ENCODE data around the gene PI16. TPM values are rescaled to one million over a fixed set of nuclear protein-coding genes. Genes with fewer than 3 reads are reported as not detected.

The PI16 gene
- total RNA-seq, 1 experiment from 2014 or later: 0.07 TPM

DNA sequence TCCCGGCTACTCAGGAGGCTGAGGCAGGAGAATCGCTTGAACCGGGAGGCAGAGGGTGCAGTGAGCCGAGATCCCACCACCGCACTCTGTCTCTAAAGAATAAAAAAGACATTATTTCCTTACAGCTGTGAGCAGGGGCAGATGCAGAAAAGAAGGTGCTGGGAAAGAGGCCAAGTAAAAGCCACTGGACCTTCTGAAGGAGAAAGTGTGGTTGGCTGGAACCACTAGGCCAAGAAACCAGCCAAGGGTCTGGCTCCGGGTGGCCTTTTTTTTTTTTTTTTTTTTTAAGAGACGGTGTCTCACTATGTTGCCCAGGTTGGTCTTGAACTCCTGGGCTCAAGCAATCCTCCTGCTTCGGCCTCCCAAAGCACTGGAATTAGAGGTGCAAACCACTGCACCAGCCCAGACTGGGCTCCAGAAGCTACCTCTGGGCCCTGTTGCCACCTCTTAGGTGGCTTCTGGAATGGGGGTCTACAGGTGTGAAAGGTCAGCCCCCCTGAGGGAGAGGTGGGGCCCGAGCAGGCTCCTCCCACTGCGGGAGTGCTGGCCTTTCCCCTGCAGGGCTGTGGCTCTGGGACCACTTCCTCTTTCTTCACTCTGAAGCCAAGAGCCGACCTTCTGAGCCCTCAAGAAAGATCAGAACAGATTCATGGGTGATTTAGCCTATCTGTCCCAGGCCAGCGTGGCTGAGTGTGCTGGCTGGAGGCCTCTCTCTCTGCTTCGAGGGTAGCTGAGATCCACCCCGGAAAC is 50.7 kb downstream of the PI16 start, which contains the start of gene FGD2:
Gene FGD2 (plus strand): TSS at position 595 of the 750 bp plus-strand sequence. CDS start 163 bp downstream, outside the sequence.
- intact Hi-C loops (cut with micrococcal nuclease): no loop called here
- TF ChIP-seq, protein P1, sequence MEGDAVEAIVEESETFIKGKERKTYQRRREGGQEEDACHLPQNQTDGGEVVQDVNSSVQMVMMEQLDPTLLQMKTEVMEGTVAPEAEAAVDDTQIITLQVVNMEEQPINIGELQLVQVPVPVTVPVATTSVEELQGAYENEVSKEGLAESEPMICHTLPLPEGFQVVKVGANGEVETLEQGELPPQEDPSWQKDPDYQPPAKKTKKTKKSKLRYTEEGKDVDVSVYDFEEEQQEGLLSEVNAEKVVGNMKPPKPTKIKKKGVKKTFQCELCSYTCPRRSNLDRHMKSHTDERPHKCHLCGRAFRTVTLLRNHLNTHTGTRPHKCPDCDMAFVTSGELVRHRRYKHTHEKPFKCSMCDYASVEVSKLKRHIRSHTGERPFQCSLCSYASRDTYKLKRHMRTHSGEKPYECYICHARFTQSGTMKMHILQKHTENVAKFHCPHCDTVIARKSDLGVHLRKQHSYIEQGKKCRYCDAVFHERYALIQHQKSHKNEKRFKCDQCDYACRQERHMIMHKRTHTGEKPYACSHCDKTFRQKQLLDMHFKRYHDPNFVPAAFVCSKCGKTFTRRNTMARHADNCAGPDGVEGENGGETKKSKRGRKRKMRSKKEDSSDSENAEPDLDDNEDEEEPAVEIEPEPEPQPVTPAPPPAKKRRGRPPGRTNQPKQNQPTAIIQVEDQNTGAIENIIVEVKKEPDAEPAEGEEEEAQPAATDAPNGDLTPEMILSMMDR (conservative IDR thresholded peaks at IDR 0.05; ENCODE audit: low read depth, low read length): no peak
- TF ChIP-seq EZH2 (IDR thresholded peaks at IDR 0.05; ENCODE audit: low read length, unreplicated experiment) (no peak), EZH2phosphoT487 (IDR thresholded peaks at IDR 0.05; ENCODE audit: borderline replicate concordance, low read length) (no peak)
- H2AFZ ChIP-seq (ENCODE audit: low read length): no peak within 1 kb of the TSS
- H4K20me1 ChIP-seq (ENCODE audit: low read length): no peaks in the 10 kb centered on the region
- H3K36me3 ChIP-seq (ENCODE audit: low read depth, low read length): no peaks in the 10 kb centered on the region
- H3K79me2 ChIP-seq (ENCODE audit: low read length): no peaks in the 10 kb centered on the region
- no TSS peak for BruUV-seq (replicated peaks)
- H3F3A ChIP-seq (ENCODE audit: low read length, unreplicated experiment): no peaks in the 10 kb centered on the region
- CTCF ChIA-PET: no interaction called here
- H3K27ac ChIP-seq (ENCODE audit: low read length): no peak within 1 kb of the TSS
- no peaks in the 10 kb centered on the region for H3K4me1 ChIP-seq (ENCODE audit: insufficient read depth, low read length)
- POLR2A ChIA-PET (ENCODE audit: unreplicated experiment): no interaction called here
- H3K4me3 ChIP-seq (ENCODE audit: low read length): no peak within 1 kb of the TSS
- H3K27me3 ChIP-seq (ENCODE audit: low read length): no peaks in the 10 kb centered on the region
- no peaks in the 10 kb centered on the region for H3K9me3 ChIP-seq (ENCODE audit: low read length)
- H3K9ac ChIP-seq (ENCODE audit: low read length): no peak within 1 kb of the TSS
- ATAC-seq (no peak), DNase-seq (no peak)
- H3K9me2 ChIP-seq (replicated peaks; ENCODE audit: low read length): no peaks in the 10 kb centered on the region
- H3K4me2 ChIP-seq (ENCODE audit: low read length): 0 out of 2 replicates have a peak within 1 kb of the TSS, but pooled peaks have one; percentile 37

DNA sequence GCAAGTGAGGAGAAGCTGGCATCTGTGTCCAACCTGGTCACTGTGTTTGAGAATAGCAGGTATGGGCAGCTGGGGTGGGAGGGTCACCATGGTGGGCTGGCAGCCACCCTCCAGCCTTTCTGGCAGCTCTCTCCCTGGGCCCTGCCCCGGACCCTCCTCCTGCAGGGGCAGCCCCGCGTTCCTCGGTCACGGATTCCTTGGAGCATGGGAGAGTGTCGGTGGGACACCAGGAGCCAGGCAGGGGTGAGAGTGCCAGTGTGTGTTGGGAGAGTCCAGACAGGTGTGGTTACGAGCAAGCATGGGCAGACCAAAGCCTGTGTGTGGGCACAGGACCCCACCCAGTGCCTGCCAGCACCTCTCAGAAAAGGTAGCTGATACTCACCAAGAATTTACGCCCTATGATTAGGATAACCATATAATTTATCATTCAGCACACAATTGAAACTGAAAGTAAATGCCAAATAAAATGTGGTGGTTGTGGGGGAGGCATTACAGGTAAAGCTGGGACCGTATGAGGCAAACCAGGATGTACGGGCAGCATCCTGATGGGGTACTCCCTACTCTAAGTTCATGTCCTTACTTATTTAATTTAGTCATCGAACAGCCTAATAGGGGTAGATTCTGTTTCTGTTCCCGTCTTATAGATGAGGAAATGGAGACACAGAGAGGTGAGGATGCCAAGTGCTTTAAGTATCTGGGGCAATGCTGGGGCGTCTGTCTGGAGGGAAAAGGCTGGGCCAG is 51.5 kb downstream of the PI16 start:
- no peak for DNase-seq
- Histone ChIP-seq H3K4me1 (ENCODE audit: insufficient read depth, low read length) (no peaks in the 10 kb centered on the region), H3K9ac (ENCODE audit: low read length) (no peak overlapping the region), H3K4me2 (ENCODE audit: low read length) (0 out of 2 replicates have a peak overlapping the region, but pooled peaks have one; percentile 37), H3K9me3 (ENCODE audit: low read length) (no peaks in the 10 kb centered on the region), H3K79me2 (ENCODE audit: low read length) (no peaks in the 10 kb centered on the region), H4K20me1 (ENCODE audit: low read length) (no peaks in the 10 kb centered on the region), H3K4me3 (ENCODE audit: low read length) (no peak overlapping the region), H2AFZ (ENCODE audit: low read length) (no peak overlapping the region), H3K36me3 (ENCODE audit: low read depth, low read length) (no peaks in the 10 kb centered on the region), H3K27me3 (ENCODE audit: low read length) (no peaks in the 10 kb centered on the region), H3K9me2 (replicated peaks; ENCODE audit: low read length) (no peaks in the 10 kb centered on the region), H3K27ac (ENCODE audit: low read length) (no peak overlapping the region), H3F3A (ENCODE audit: low read length, unreplicated experiment) (no peaks in the 10 kb centered on the region)
- no TSS peak for BruUV-seq (replicated peaks)
- TF ChIP-seq EZH2phosphoT487 (IDR thresholded peaks at IDR 0.05; ENCODE audit: borderline replicate concordance, low read length) (no peak), EZH2 (IDR thresholded peaks at IDR 0.05; ENCODE audit: low read length, unreplicated experiment) (no peak)
- TF ChIP-seq, protein P1 (conservative IDR thresholded peaks at IDR 0.05; ENCODE audit: low read depth, low read length): no peak
- POLR2A ChIA-PET (ENCODE audit: unreplicated experiment): no interaction called here
- ATAC-seq: no peak
- intact Hi-C loops (cut with micrococcal nuclease): no loop called here
- CTCF ChIA-PET: no interaction called here

Data from PC-3 (cell line).